HEK293 (cell line): ENCODE results near the gene TCEAL1.

Experiments used
- EGR2 ChIP-seq: fragments of 450-650 bp; formaldehyde crosslinking; IDR thresholded peaks from 2 replicates; pipeline ENCODE4 v1.5.1; 2016; ENCODE audit warnings: low read depth, missing biosample characterization, missing genetic modification characterization
- GLIS2 ChIP-seq: fragments of 450-650 bp; formaldehyde crosslinking; IDR thresholded peaks from 2 replicates; pipeline ENCODE4 v1.5.1; 2016; ENCODE audit warnings: missing biosample characterization, missing genetic modification characterization
- KLF16 ChIP-seq: fragments of 450-650 bp; formaldehyde crosslinking; IDR thresholded peaks from 2 replicates; pipeline ENCODE4 v1.5.1; 2017; ENCODE audit warnings: missing biosample characterization, missing genetic modification characterization
- PRDM4 ChIP-seq: fragments of 450-650 bp; formaldehyde crosslinking; IDR thresholded peaks from 2 replicates; pipeline ENCODE4 v1.5.1; 2017; ENCODE audit warnings: missing biosample characterization, missing genetic modification characterization
- REST ChIP-seq: fragments of 450-650 bp; formaldehyde crosslinking; IDR thresholded peaks from 2 replicates; pipeline ENCODE4 v1.5.1; 2016; ENCODE audit warnings: missing biosample characterization, missing genetic modification characterization
- SCRT2 ChIP-seq: fragments of 450-650 bp; formaldehyde crosslinking; IDR thresholded peaks from 2 replicates; pipeline ENCODE4 v1.5.1; 2016; ENCODE audit warnings: missing biosample characterization, missing genetic modification characterization
- WT1 ChIP-seq: fragments of 450-650 bp; formaldehyde crosslinking; IDR thresholded peaks from 2 replicates; pipeline ENCODE4 v1.5.1; 2016; ENCODE audit warnings: missing biosample characterization, missing genetic modification characterization
- ZBTB1 ChIP-seq: fragments of 450-650 bp; formaldehyde crosslinking; IDR thresholded peaks from 2 replicates; pipeline ENCODE4 v1.5.1; 2016; ENCODE audit warnings: missing biosample characterization, missing genetic modification characterization
- ZNF202 ChIP-seq: fragments of 450-650 bp; formaldehyde crosslinking; IDR thresholded peaks from 2 replicates; pipeline ENCODE4 v1.5.1; 2016; ENCODE audit warnings: missing biosample characterization, missing genetic modification characterization, borderline replicate concordance
- ZNF223 ChIP-seq: fragments of 450-650 bp; formaldehyde crosslinking; IDR thresholded peaks from 2 replicates; pipeline ENCODE4 v1.5.1; 2016; ENCODE audit warnings: missing biosample characterization, missing genetic modification characterization
- ZNF324 ChIP-seq: fragments of 450-650 bp; formaldehyde crosslinking; IDR thresholded peaks from 2 replicates; pipeline ENCODE4 v1.5.1; 2016; ENCODE audit warnings: missing biosample characterization, missing genetic modification characterization
- ZNF629 ChIP-seq: fragments of 450-650 bp; formaldehyde crosslinking; IDR thresholded peaks from 2 replicates; pipeline ENCODE4 v1.5.1; 2017; ENCODE audit warnings: missing biosample characterization, missing genetic modification characterization
- ZNF707 ChIP-seq: fragments of 450-650 bp; formaldehyde crosslinking; IDR thresholded peaks from 2 replicates; pipeline ENCODE4 v1.5.1; 2016; ENCODE audit warnings: missing biosample characterization, missing genetic modification characterization
- TF ChIP-seq, protein P1 (sequence below): fragments of 450-650 bp; formaldehyde crosslinking; IDR thresholded peaks from 2 replicates; pipeline ENCODE4 v1.5.1; 2016; ENCODE audit warnings: missing biosample characterization, missing genetic modification characterization

- TF ChIP-seq, protein P1, sequence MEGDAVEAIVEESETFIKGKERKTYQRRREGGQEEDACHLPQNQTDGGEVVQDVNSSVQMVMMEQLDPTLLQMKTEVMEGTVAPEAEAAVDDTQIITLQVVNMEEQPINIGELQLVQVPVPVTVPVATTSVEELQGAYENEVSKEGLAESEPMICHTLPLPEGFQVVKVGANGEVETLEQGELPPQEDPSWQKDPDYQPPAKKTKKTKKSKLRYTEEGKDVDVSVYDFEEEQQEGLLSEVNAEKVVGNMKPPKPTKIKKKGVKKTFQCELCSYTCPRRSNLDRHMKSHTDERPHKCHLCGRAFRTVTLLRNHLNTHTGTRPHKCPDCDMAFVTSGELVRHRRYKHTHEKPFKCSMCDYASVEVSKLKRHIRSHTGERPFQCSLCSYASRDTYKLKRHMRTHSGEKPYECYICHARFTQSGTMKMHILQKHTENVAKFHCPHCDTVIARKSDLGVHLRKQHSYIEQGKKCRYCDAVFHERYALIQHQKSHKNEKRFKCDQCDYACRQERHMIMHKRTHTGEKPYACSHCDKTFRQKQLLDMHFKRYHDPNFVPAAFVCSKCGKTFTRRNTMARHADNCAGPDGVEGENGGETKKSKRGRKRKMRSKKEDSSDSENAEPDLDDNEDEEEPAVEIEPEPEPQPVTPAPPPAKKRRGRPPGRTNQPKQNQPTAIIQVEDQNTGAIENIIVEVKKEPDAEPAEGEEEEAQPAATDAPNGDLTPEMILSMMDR, result no peak
- TF ChIP-seq PRDM4 (tag by site-specific recombination) (no peak), ZBTB1 (no peak), GLIS2 (no peak), WT1 (tag by site-specific recombination) (no peak), ZNF629 (tag by site-specific recombination) (no peak), REST (tag by site-specific recombination) (no peak), ZNF707 (no peak), SCRT2 (tag by site-specific recombination) (no peak), ZNF324 (tag by site-specific recombination) (no peak), ZNF223 (tag by site-specific recombination) (no peak), EGR2 (tag by site-specific recombination) (no peak), ZNF202 (tag by site-specific recombination) (no peak), KLF16 (no peak)
Measured at GRCh38 chrX:103644125-103644524, 15.3 kb downstream of the TCEAL1 start.
